ENCODE results near the gene SEZ6. TPM values are rescaled to one million over a fixed set of nuclear protein-coding genes. Genes with fewer than 3 reads are reported as not detected.
A peak's percentile ranks its signal among the peaks of the same experiment; 100 is the strongest.

The SEZ6 gene
- total RNA-seq, 2 experiments from 2014 or later, result not detected

DNA sequence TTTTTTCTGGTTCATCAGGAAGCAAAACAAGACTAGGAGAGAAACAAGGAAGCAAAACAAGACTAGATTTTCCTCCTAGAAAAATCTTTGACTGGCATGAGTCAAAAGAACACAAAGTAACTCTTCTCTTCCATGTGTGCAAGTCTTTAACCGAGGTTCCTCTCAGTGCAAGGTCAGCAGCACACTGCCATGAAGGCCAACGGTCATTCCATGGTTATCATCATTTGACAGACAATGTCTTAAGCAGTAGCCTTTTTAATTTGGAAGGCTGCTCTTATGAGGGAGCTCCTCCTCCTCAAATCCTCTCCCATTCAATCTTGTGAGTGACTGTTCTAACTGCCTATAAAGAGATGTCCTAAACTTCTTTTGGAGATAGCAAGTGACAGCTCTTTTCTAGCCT lies 87.5 kb downstream of the SEZ6 start:
- Mint-ChIP-seq H3K36me3 (ENCODE audit: low read depth) (peaks cover 81% of the 10 kb centered on the region), H3K4me3 (no peak overlapping the region), H3K27ac (peak overlapping the region; percentile 21), H3K4me1 (ENCODE audit: low read depth) (peaks cover 2% of the 10 kb centered on the region), H3K27me3 (ENCODE audit: low read depth) (no peaks in the 10 kb centered on the region), H3K9me3 (ENCODE audit: insufficient read depth) (no peaks in the 10 kb centered on the region)
- POLR2A ChIA-PET, result interaction anchor here (0.6 kb wide), 1 partner anchor 12 kb away, joined by 3 read pairs; no protein-coding TSS in a partner anchor
- CTCF ChIA-PET, result interaction anchor here (0.6 to 6.0 kb wide), 11 partner anchors 8 to 199 kb away, joined by 3 to 36 read pairs (median 5); partner anchors contain the start of genes DHRS13 and TLCD1
- DNase-seq (no peak), ATAC-seq (no peak)

DNA sequence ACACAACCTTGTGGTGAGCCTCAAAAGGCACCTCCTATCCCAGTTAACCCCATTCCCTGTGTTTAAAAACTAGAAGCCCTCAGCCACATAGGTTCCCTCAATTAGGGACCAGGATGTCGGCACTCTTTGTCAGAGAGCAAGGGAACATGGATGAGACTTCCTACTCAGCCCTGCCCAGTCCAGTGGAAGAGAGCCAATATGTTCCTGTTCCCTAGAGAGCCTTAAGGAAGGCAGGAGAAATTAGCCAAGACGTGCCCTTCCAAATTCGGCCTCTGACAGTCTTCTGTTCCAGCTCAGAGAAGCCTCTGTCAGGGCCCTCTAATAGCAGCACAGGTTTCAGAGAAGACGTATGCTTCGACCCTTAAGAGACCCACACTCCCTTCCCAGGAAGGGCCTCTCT lies 88.4 kb downstream of the SEZ6 start:
- DNase-seq (no peak), ATAC-seq (no peak)
- H3K27ac Mint-ChIP-seq, result no peak overlapping the region
- CTCF ChIA-PET, result interaction anchor here (0.6 to 6.0 kb wide), 14 partner anchors 9 to 285 kb away, joined by 3 to 36 read pairs (median 6); partner anchors contain the start of genes DHRS13, PHF12 and TLCD1
- H3K4me1 Mint-ChIP-seq (ENCODE audit: low read depth), result no peaks in the 10 kb centered on the region
- POLR2A ChIA-PET, result interaction anchor here (0.6 kb wide), 1 partner anchor 91 kb away, joined by 3 read pairs; no protein-coding TSS in a partner anchor
- H3K36me3 Mint-ChIP-seq (ENCODE audit: low read depth), result peaks cover 83% of the 10 kb centered on the region
- H3K27me3 Mint-ChIP-seq (ENCODE audit: low read depth), result no peaks in the 10 kb centered on the region
- H3K9me3 Mint-ChIP-seq (ENCODE audit: insufficient read depth), result no peaks in the 10 kb centered on the region
- H3K4me3 Mint-ChIP-seq, result no peak overlapping the region

DNA sequence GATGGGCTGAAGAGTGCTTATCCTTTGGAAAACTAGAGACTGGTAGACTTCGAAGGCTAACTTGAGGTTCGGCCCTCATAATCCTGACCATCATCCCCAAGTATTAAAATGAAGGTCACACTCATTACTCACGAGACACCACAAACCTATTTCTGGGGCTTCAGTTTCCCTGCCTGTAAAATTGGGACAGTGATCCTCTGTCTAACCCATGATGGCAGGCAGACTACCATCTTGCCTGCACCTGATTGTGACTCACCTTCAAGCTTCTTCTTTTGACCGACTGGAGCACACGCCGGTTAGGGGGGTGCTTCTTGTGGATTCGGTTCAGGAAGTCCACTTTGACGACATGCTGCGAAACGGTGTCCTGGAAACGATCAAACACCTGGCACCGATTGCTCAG lies 88.8 kb downstream of the SEZ6 start:
- peak overlapping the region; percentile 6 for H3K27ac Mint-ChIP-seq
- POLR2A ChIA-PET, result interaction anchor here (0.6 kb wide), 1 partner anchor 90 kb away, joined by 3 read pairs; no protein-coding TSS in a partner anchor

DNA sequence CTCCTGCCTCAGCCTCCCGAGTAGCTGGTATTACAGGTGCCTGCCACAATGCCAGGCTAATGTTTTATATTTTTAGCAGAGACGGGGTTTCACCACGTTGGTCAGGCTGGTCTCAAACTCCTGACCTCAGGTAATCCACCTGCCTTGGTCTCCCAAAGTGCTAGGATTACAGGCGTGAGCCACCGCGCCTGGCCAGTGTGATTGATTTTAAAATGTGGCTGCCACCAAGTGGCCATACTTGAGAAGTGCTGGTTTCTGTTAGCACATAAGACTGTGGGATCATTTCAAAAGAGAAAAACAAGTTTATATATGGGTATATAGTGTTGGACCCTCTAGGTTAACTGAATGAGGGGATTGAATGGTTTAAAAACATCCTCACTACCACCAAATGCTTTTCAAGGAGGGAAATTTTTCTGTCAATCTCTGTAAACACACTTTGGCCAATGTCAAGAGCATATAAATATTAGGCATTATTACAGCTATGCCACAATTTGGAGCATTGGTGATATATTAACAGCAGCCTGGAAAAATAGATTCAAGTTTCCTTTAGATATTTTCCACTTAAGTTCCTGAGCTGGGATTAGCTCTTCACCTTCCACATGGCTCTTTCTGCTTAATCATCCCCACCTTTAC lies 89.4 kb downstream of the SEZ6 start:
- ChIA-PET CTCF (interaction anchor here (0.6 to 6.0 kb wide), 18 partner anchors 8 to 284 kb away, joined by 3 to 36 read pairs (median 4); partner anchors contain the start of genes DHRS13, FAM222B, PHF12 and TLCD1), POLR2A (no interaction called here)
- DNase-seq (peak; percentile 54), ATAC-seq (peak; percentile 74)
- no peak overlapping the region for H3K27ac Mint-ChIP-seq
- no peaks in the 10 kb centered on the region for H3K4me1 Mint-ChIP-seq (ENCODE audit: low read depth)
- H3K4me3 Mint-ChIP-seq, result no peak overlapping the region
- no peaks in the 10 kb centered on the region for H3K9me3 Mint-ChIP-seq (ENCODE audit: insufficient read depth)
- H3K27me3 Mint-ChIP-seq (ENCODE audit: low read depth), result no peaks in the 10 kb centered on the region
- H3K36me3 Mint-ChIP-seq (ENCODE audit: low read depth), result peaks cover 84% of the 10 kb centered on the region

More for the DNA sequence above, 88.8 kb downstream of the SEZ6 start:
- no peaks in the 10 kb centered on the region for H3K9me3 Mint-ChIP-seq (ENCODE audit: insufficient read depth)
- CTCF ChIA-PET, result interaction anchor here (0.6 to 6.0 kb wide), 17 partner anchors 9 to 285 kb away, joined by 3 to 36 read pairs (median 4); partner anchors contain the start of genes DHRS13, FAM222B, PHF12 and TLCD1
- ATAC-seq, result no peak
- no peak overlapping the region for H3K4me3 Mint-ChIP-seq
- H3K27me3 Mint-ChIP-seq (ENCODE audit: low read depth), result no peaks in the 10 kb centered on the region
- H3K4me1 Mint-ChIP-seq (ENCODE audit: low read depth), result no peaks in the 10 kb centered on the region
- H3K36me3 Mint-ChIP-seq (ENCODE audit: low read depth), result peaks cover 84% of the 10 kb centered on the region
- no peak for DNase-seq

DNA sequence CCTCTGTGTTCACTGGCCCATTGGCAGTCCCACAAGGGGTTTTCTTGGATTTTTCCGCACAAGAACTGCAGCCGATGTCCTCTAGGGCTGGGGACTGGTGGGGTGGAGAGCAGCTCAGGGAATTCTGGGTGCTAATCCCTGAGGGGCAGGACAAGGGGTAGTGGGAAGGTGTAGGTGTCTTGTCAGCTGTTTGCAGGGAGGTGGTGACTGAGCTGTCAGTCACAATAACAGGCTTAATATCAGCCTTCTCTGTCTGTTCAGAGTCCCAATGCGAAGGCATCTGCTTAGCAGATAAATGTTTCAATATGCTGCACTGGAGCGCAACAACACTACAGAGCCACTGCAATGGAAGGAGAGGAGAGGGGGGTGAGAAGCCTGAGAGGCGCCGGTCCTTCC lies 92.9 kb downstream of the SEZ6 start:
- H3K4me3 Mint-ChIP-seq, result no peak overlapping the region
- no peak for DNase-seq
- ChIA-PET POLR2A (interaction anchor here (0.6 kb wide), 1 partner anchor 57 kb away, joined by 4 read pairs; no protein-coding TSS in a partner anchor), CTCF (interaction anchor here (1.2 to 2.4 kb wide), 8 partner anchors 11 to 186 kb away, joined by 4 to 11 read pairs (median 6); partner anchors contain the start of gene FLOT2)
- H3K27me3 Mint-ChIP-seq (ENCODE audit: low read depth), result no peaks in the 10 kb centered on the region
- H3K36me3 Mint-ChIP-seq (ENCODE audit: low read depth), result peaks cover 80% of the 10 kb centered on the region
- H3K27ac Mint-ChIP-seq, result peak overlapping the region; percentile 18
- H3K4me1 Mint-ChIP-seq (ENCODE audit: low read depth), result no peaks in the 10 kb centered on the region
- H3K9me3 Mint-ChIP-seq (ENCODE audit: insufficient read depth), result no peaks in the 10 kb centered on the region
- ATAC-seq, result no peak

DNA sequence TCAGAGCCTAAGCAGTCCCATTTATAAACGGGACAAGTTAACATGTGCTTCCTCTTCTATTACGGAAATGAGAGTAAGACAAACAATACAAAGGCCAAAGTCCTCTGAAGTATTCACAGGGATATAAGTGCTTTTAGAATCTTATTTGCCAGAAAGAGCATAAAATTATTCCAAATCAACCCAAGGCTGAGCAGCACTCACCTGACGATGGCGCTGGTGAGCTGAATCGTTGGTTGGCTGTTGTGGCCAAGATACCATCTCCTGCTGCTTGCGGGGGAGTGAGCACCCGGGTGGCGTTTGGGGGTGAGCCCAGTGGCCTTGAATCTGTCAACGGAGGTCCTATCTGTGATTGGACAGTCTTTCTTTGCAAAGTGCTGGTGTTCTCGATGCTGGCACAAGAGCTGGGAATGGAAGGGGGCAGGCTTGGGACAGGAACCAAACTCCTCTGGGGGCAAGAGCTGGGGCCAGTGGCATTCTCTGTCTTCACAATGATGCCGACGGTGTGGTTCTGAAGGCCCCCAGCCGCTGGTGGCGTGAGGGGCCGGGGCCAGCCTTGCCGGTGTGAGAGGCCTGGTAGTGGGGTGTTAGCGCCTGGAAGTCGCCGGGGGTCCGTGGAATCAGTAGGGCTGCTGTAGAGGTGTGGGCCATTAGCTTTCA lies 93.4 kb downstream of the SEZ6 start:
- Mint-ChIP-seq H3K36me3 (ENCODE audit: low read depth) (peaks cover 80% of the 10 kb centered on the region), H3K27me3 (ENCODE audit: low read depth) (no peaks in the 10 kb centered on the region), H3K4me3 (no peak overlapping the region), H3K27ac (no peak overlapping the region), H3K9me3 (ENCODE audit: insufficient read depth) (no peaks in the 10 kb centered on the region), H3K4me1 (ENCODE audit: low read depth) (no peaks in the 10 kb centered on the region)
- ChIA-PET CTCF (interaction anchor here (0.9 to 2.4 kb wide), 10 partner anchors 11 to 187 kb away, joined by 3 to 11 read pairs (median 4); partner anchors contain the start of gene FLOT2), POLR2A (interaction anchor here (0.6 kb wide), 1 partner anchor 57 kb away, joined by 4 read pairs; no protein-coding TSS in a partner anchor)
- DNase-seq (no peak), ATAC-seq (no peak)

DNA sequence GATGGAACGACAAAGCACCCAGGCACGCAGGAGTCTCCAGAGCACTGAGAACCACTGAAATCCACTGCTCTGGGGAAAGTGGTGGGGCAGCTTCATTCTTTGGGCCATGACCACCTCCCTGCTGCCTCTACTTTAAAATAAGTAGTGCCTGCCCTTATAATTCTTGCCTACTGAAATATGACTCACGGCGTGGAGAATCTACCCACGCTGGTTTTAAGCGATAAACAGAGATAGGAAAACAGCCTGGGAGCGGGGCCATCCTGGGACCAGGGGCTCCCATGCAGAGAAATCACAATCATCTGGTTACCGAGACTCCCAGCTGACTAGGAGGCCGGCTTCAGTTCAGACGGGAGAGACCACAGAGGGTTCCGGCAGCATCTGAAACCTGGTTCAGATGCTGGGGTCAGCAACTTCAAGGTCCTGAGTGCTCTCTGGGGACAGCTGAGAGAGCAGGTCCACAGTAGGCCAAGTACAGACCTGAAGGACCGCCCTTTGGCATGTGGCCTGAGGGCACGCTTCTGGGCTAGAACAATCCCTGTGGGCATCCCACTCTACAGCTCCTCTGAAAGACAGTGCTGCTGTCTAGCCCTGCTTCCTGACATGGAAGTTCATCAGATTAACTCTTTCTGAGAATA lies 94.3 kb downstream of the SEZ6 start:
- POLR2A ChIA-PET, result no interaction called here
- H3K36me3 Mint-ChIP-seq (ENCODE audit: low read depth), result peaks cover 81% of the 10 kb centered on the region
- ATAC-seq (no peak), DNase-seq (no peak)
- no peak overlapping the region for H3K27ac Mint-ChIP-seq
- no peaks in the 10 kb centered on the region for H3K9me3 Mint-ChIP-seq (ENCODE audit: insufficient read depth)
- H3K4me3 Mint-ChIP-seq, result no peak overlapping the region
- CTCF ChIA-PET, result interaction anchor here (0.9 to 5.5 kb wide), 11 partner anchors 10 to 186 kb away, joined by 3 to 44 read pairs (median 8); partner anchors contain the start of gene FLOT2
- H3K4me1 Mint-ChIP-seq (ENCODE audit: low read depth), result no peaks in the 10 kb centered on the region
- no peaks in the 10 kb centered on the region for H3K27me3 Mint-ChIP-seq (ENCODE audit: low read depth)

DNA sequence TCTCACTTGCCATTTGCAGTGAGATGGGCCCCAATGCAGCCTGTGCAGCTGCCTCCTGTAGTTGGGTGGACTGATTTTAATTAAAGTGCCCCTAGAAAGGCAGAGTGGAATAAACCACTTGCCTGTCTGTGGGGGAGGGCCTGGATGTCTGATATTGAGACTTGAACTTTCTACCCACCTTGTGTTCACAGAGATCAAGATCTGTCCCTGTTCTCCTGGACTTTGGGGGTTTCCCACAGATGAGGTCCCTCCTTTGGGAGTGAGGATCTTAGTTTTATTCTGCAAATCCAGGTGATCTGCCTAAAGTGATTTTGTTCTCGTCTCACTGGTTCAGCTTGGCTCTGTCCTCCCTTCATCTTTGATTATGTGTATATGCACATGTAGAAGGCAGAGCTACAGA lies 95.3 kb downstream of the SEZ6 start:
- H3K4me1 Mint-ChIP-seq (ENCODE audit: low read depth), result no peaks in the 10 kb centered on the region
- no peak for ATAC-seq
- no peak overlapping the region for H3K4me3 Mint-ChIP-seq
- no peak for DNase-seq
- no peaks in the 10 kb centered on the region for H3K27me3 Mint-ChIP-seq (ENCODE audit: low read depth)
- ChIA-PET CTCF (interaction anchor here (0.7 to 5.5 kb wide), 9 partner anchors 8 to 183 kb away, joined by 3 to 44 read pairs (median 5); partner anchors contain the start of genes PHF12 and TLCD1), POLR2A (interaction anchor here (1.2 kb wide), 1 partner anchor 9 kb away, joined by 3 read pairs; no protein-coding TSS in a partner anchor)
- no peak overlapping the region for H3K27ac Mint-ChIP-seq
- H3K36me3 Mint-ChIP-seq (ENCODE audit: low read depth), result peaks cover 74% of the 10 kb centered on the region
- no peaks in the 10 kb centered on the region for H3K9me3 Mint-ChIP-seq (ENCODE audit: insufficient read depth)

DNA sequence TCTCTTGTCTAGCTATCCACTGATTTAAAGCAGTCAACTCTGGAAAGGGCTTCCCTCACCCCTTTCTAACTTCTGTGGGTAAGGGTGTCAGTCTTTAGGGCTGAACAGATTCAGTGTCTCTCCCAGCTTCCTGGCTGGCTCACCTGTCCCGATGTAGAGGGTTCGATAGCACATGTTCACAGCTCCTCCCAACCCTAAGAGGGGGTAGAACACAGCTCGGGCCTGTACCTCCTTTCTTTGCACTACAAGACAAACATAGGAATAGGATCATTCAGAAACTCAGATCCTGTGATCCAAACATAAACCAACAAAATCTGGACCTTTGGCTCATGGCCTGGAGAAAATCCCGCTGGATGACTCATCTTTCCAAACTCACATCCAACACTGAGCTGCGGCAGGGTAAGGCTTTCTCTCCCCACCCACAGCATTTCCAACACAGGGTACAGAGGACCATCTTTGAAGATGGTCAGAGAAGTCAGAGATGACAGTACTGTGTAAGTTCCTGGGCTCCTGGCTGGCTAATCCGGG lies 97.1 kb downstream of the SEZ6 start:
- no peaks in the 10 kb centered on the region for H3K9me3 Mint-ChIP-seq (ENCODE audit: insufficient read depth)
- H3K4me1 Mint-ChIP-seq (ENCODE audit: low read depth), result no peaks in the 10 kb centered on the region
- no peak overlapping the region for H3K27ac Mint-ChIP-seq
- ATAC-seq (no peak), DNase-seq (no peak)
- H3K4me3 Mint-ChIP-seq, result no peak overlapping the region
- no peaks in the 10 kb centered on the region for H3K27me3 Mint-ChIP-seq (ENCODE audit: low read depth)
- CTCF ChIA-PET, result interaction anchor here (1.0 to 5.5 kb wide), 12 partner anchors 8 to 209 kb away, joined by 3 to 44 read pairs (median 4); partner anchors contain the start of gene TLCD1
- H3K36me3 Mint-ChIP-seq (ENCODE audit: low read depth), result peaks cover 64% of the 10 kb centered on the region
- POLR2A ChIA-PET, result no interaction called here

DNA sequence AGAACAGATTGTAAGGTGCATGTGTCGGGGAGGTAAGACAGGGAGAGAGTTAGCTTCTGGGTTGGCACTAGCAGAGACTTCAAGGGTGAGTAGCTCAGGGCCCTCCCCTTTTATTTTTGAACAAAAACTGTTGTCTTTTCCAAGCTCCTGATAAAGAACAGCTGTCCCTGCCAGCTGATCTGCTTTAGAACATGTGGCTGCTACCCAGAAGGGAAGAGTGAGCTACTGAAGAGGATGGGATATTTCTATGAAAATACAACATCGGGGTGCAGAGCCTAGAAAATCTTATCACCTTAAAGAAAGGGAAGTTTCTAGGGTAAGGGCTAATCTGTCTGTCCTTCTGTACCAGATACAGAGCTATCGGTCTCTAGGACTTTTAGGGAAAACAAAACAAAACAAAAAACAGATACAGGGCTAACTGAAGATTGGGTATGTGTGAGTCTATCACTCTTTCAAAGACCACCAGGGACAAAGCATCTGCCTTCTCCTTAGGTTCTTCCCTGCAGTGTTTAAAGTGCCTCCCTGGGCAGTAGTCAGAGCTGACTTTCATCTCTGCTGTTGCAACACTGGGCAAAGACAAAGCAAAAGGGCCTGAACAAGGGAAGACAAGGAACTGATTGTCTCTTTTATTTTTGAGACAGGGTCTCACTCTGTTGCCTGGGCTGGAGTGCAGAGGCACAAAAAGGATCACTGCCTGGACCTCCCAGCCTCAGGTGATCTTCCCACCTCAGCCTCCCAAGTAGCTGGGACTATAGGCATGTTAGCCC lies 97.9 kb downstream of the SEZ6 start:
- Mint-ChIP-seq H3K4me3 (no peak overlapping the region), H3K27me3 (ENCODE audit: low read depth) (no peaks in the 10 kb centered on the region), H3K4me1 (ENCODE audit: low read depth) (peaks cover 7% of the 10 kb centered on the region), H3K27ac (no peak overlapping the region), H3K9me3 (ENCODE audit: insufficient read depth) (no peaks in the 10 kb centered on the region), H3K36me3 (ENCODE audit: low read depth) (peaks cover 56% of the 10 kb centered on the region)
- CTCF ChIA-PET, result interaction anchor here (0.8 to 5.5 kb wide), 10 partner anchors 9 to 181 kb away, joined by 3 to 44 read pairs (median 4); partner anchors contain the start of genes FLOT2 and TLCD1
- no peak for DNase-seq
- POLR2A ChIA-PET, result interaction anchor here (0.6 kb wide), 1 partner anchor 123 kb away, joined by 3 read pairs; no protein-coding TSS in a partner anchor
- no peak for ATAC-seq
